SH-SY5Y (cell line): ENCODE results near the gene RFTN1.

Experiments
- GATA2 ChIP-seq: IDR thresholded peaks from 2 replicates; pipeline ENCODE4 v1.6.1; 2011; ENCODE audit warnings: mild to moderate bottlenecking, low read depth, low read length
- GATA3 ChIP-seq: IDR thresholded peaks from 2 replicates; pipeline ENCODE4 v1.6.1; 2011; ENCODE audit warnings: low read depth, mild to moderate bottlenecking, low read length, moderate library complexity

- TF ChIP-seq GATA2 (no peak; the same call in 1 of the 2 replicates), GATA3 (no peak)
Measured at GRCh38 chr3:16392717-16393116, 120.8 kb downstream of the RFTN1 start.
